HepG2 (cell line): ENCODE results near the gene PDGFB. TPM values are rescaled to one million over a fixed set of nuclear protein-coding genes. Genes with fewer than 3 reads are reported as not detected.

ENCODE experiments used
- ARNTL ChIP-seq: sonication (generic); formaldehyde crosslinking; IDR thresholded peaks from 2 replicates; pipeline ENCODE4 v1.4.0; 2020; ENCODE audit warnings: mild to moderate bottlenecking, missing genetic modification reagents
- BATF2 ChIP-seq: sonication (generic); formaldehyde crosslinking; IDR thresholded peaks from 2 replicates; pipeline ENCODE4 v1.8.0; 2022; ENCODE audit warnings: mild to moderate bottlenecking, missing genetic modification reagents, moderate library complexity
- CREM ChIP-seq, 2 experiments: sonication (generic) in 1 of 2; formaldehyde crosslinking in 1 of 2; IDR thresholded peaks; 2 replicates each; pipeline versions ENCODE4 v1.4.0 to v1.6.1; 2016 to 2020; ENCODE audit warnings: antibody characterized with exemption in 1 of 2, mild to moderate bottlenecking in 1 of 2, missing genetic modification reagents in 1 of 2
- DNMT3B ChIP-seq: conservative IDR thresholded peaks from 2 replicates; pipeline ENCODE4 v1.6.1; 2016; ENCODE audit warnings: missing biosample characterization, control low read depth
- ELF3 ChIP-seq: IDR thresholded peaks from 2 replicates; pipeline ENCODE4 v1.6.1; 2016; ENCODE audit warnings: missing genetic modification reagents, missing compliant biosample characterization
- GPBP1L1 ChIP-seq: sonication (generic); formaldehyde crosslinking; IDR thresholded peaks from 2 replicates; pipeline ENCODE4 v1.5.0; 2020; ENCODE audit warnings: mild to moderate bottlenecking, missing genetic modification reagents
- HOXA5 ChIP-seq: sonication (generic); formaldehyde crosslinking; IDR thresholded peaks from 2 replicates; pipeline ENCODE4 v1.4.0; 2020; ENCODE audit warnings: missing genetic modification reagents
- KAT8 ChIP-seq: IDR thresholded peaks from 2 replicates; pipeline ENCODE4 v1.6.1; 2016; ENCODE audit warnings: missing genetic modification reagents, missing compliant biosample characterization
- NR0B2 ChIP-seq: sonication (generic); formaldehyde crosslinking; IDR thresholded peaks from 2 replicates; pipeline ENCODE4 v1.4.0; 2020; ENCODE audit warnings: mild to moderate bottlenecking, missing genetic modification reagents
- PCBP1 ChIP-seq: fragments of 200-400 bp; formaldehyde crosslinking; IDR thresholded peaks from 2 replicates; pipeline ENCODE4 v1.6.1; 2017; ENCODE audit warnings: mild to moderate bottlenecking, low read depth, low read length, borderline replicate concordance
- PITX1 ChIP-seq: sonication (generic); formaldehyde crosslinking; IDR thresholded peaks from 2 replicates; pipeline ENCODE4 v1.5.1; 2020; ENCODE audit warnings: mild to moderate bottlenecking, missing genetic modification reagents
- POLR2AphosphoS2 ChIP-seq: IDR thresholded peaks from 2 replicates; pipeline ENCODE4 v1.6.1; 2011; ENCODE audit warnings: low read depth, low read length, improper control_type of control experiment
- REPIN1 ChIP-seq: sonication (generic); formaldehyde crosslinking; IDR thresholded peaks from 2 replicates; pipeline ENCODE4 v1.8.0; 2022; ENCODE audit warnings: missing genetic modification reagents, low read depth, mild to moderate bottlenecking, borderline replicate concordance
- SNAPC2 ChIP-seq: sonication (generic); formaldehyde crosslinking; IDR thresholded peaks from 2 replicates; pipeline ENCODE4 v1.8.1; 2022; ENCODE audit warnings: mild to moderate bottlenecking, missing genetic modification reagents
- ZFP1 ChIP-seq: IDR thresholded peaks from 2 replicates; pipeline ENCODE4 v1.6.1; 2016
- ZNF264 ChIP-seq: sonication (generic); formaldehyde crosslinking; IDR thresholded peaks from 2 replicates; pipeline ENCODE4 v1.4.0; 2020; ENCODE audit warnings: missing genetic modification reagents
- ZNF333 ChIP-seq: sonication (generic); formaldehyde crosslinking; IDR thresholded peaks from 2 replicates; pipeline ENCODE4 v1.4.0; 2020; ENCODE audit warnings: mild to moderate bottlenecking, missing genetic modification reagents, borderline replicate concordance
- ZNF362 ChIP-seq: sonication (generic); formaldehyde crosslinking; IDR thresholded peaks from 2 replicates; pipeline ENCODE4 v1.4.0; 2020; ENCODE audit warnings: missing genetic modification reagents, mild to moderate bottlenecking, borderline replicate concordance
- ZNF713 ChIP-seq: sonication (generic); formaldehyde crosslinking; IDR thresholded peaks from 2 replicates; pipeline ENCODE4 v1.4.0; 2020; ENCODE audit warnings: mild to moderate bottlenecking, missing genetic modification reagents
- ZNF780A ChIP-seq: sonication (generic); formaldehyde crosslinking; IDR thresholded peaks from 2 replicates; pipeline ENCODE4 v1.8.0; 2022; ENCODE audit warnings: mild to moderate bottlenecking, missing genetic modification reagents, moderate library complexity
- polyA plus RNA-seq, 8 experiments: library from polyadenylated mRNA; depleted of rRNA in 3 of 8; stranded (reverse) in 7 of 8; unstranded in 1 of 8; fragments of >200 nt; fragmentation: Illumina TruSeq in 4 of 8; extraction: Trizol in 4 of 8; gene quantifications; 2 replicates each; pipeline versions ENCODE4 v1.2.1 to v1.2.3, GENCODE V29; 2011 to 2016; ENCODE audit warnings: low read depth in 4 of 8, missing spikeins in 1 of 8, mixed read lengths in 1 of 8; ENCODE audit not compliant: insufficient read depth in 1 of 8
- total RNA-seq, 5 experiments: library from RNA; depleted of rRNA; stranded (reverse); fragments of >200 nt; fragmentation: Illumina TruSeq; extraction: Trizol; gene quantifications; 2 replicates each; pipeline ENCODE4 v1.2.3, GENCODE V29; 2016; ENCODE audit warnings: low read depth in 1 of 5

The PDGFB gene
- total and polyA plus RNA-seq, 2 of the 13 experiments (the other 11 are each of a cell fraction or from before 2014, with no cell fraction given), result 1.4 to 10.1 TPM

- TF ChIP-seq CREM (IDR thresholded peaks at IDR 0.05), result 0 out of 2 replicates have a peak, but pooled peaks have one; percentile 23
- TF ChIP-seq CREM (CRISPR knock-in tag; IDR thresholded peaks at IDR 0.05), result no peak
- TF ChIP-seq ARNTL (CRISPR knock-in tag), result peak; percentile 87
- TF ChIP-seq ZNF713, result peak; percentile 85; the same call in 1 of the 2 replicates
- TF ChIP-seq KAT8 (CRISPR knock-in tag), result peak; percentile 71
- peak; percentile 68 for TF ChIP-seq PITX1
- TF ChIP-seq ZNF780A, result no peak
- TF ChIP-seq ELF3 (CRISPR knock-in tag), result peak; percentile 80
- peak; percentile 71; the same call in 1 of the 2 replicates for TF ChIP-seq ZNF333
- 0 out of 2 replicates have a peak, but pooled peaks have one; percentile 27 for TF ChIP-seq PCBP1
- TF ChIP-seq REPIN1 (CRISPR knock-in tag), result peak; percentile 62; the same call in 1 of the 2 replicates
- peak; percentile 37; the same call in 1 of the 2 replicates for TF ChIP-seq HOXA5 (CRISPR knock-in tag)
- TF ChIP-seq POLR2AphosphoS2, result no peak
- TF ChIP-seq DNMT3B (CRISPR knock-in tag), result no peak
- 0 out of 2 replicates have a peak, but pooled peaks have one; percentile 95 for TF ChIP-seq SNAPC2 (CRISPR knock-in tag)
- TF ChIP-seq GPBP1L1 (CRISPR knock-in tag), result no peak
- TF ChIP-seq ZNF264, result peak; percentile 79; the same call in 1 of the 2 replicates
- TF ChIP-seq NR0B2 (CRISPR knock-in tag), result 0 out of 2 replicates have a peak, but pooled peaks have one; percentile 33
- peak; percentile 42; the same call in 1 of the 2 replicates for TF ChIP-seq ZNF362 (CRISPR knock-in tag)
- TF ChIP-seq ZFP1, result no peak
- no peak for TF ChIP-seq BATF2 (CRISPR knock-in tag)
Observed at GRCh38 chr22:39283322-39284141, 38.8 kb upstream of the PDGFB start (continued).
